ENCODE data around the gene CCR6. TPM values are rescaled to one million over a fixed set of nuclear protein-coding genes. Genes with fewer than 3 reads are reported as not detected.

CCR6 gene
- total and polyA plus RNA-seq, 2 of the 13 experiments (the other 11 are each of a cell fraction or from before 2014, with no cell fraction given) = 4.5 to 8.7 TPM

DNA sequence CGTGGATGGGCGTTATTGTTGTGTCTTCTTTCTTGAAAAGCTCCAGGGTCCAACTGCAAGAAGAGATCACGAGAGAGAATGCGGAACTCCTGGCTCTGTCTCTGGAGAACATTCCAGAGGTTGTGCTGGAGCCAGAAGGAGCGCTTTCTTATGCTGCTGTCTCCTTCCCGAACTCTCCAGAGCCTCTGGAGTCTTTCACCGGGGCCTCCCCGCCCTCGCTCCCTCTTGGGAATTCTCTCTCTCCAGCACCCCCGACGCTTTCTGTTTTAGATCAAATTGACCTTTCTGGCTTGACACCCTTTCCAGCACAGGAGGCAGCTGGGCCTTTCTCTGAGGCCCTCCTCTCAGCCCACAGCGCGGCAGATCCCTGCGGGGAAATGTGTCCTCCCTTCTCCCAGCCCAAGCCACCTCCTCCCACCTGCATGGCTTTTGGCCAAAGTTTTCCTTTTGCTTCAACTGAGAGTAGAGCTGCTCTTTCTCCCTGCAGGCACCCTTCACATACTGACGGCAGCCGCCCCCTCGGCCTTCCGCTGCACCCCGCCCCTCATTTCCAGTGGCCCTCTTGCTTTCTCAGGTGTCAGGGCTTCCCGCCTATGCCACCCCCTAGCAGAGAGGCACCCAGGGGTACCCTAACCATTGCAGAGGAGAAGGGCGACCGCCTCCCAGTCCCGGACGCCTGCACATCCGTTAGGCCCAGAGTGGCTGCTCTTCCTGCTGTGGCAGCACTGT lies 6.6 kb upstream of the CCR6 start (continued):
- TF ChIP-seq, protein P1, sequence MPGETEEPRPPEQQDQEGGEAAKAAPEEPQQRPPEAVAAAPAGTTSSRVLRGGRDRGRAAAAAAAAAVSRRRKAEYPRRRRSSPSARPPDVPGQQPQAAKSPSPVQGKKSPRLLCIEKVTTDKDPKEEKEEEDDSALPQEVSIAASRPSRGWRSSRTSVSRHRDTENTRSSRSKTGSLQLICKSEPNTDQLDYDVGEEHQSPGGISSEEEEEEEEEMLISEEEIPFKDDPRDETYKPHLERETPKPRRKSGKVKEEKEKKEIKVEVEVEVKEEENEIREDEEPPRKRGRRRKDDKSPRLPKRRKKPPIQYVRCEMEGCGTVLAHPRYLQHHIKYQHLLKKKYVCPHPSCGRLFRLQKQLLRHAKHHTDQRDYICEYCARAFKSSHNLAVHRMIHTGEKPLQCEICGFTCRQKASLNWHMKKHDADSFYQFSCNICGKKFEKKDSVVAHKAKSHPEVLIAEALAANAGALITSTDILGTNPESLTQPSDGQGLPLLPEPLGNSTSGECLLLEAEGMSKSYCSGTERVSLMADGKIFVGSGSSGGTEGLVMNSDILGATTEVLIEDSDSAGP (CRISPR knock-in tag; IDR thresholded peaks at IDR 0.05; ENCODE audit: borderline replicate concordance) = peak; percentile 25; the same call in 1 of the 2 replicates
- TF ChIP-seq BRD4 (CRISPR knock-in tag; IDR thresholded peaks at IDR 0.05) = no peak
- TF ChIP-seq, protein P2, sequence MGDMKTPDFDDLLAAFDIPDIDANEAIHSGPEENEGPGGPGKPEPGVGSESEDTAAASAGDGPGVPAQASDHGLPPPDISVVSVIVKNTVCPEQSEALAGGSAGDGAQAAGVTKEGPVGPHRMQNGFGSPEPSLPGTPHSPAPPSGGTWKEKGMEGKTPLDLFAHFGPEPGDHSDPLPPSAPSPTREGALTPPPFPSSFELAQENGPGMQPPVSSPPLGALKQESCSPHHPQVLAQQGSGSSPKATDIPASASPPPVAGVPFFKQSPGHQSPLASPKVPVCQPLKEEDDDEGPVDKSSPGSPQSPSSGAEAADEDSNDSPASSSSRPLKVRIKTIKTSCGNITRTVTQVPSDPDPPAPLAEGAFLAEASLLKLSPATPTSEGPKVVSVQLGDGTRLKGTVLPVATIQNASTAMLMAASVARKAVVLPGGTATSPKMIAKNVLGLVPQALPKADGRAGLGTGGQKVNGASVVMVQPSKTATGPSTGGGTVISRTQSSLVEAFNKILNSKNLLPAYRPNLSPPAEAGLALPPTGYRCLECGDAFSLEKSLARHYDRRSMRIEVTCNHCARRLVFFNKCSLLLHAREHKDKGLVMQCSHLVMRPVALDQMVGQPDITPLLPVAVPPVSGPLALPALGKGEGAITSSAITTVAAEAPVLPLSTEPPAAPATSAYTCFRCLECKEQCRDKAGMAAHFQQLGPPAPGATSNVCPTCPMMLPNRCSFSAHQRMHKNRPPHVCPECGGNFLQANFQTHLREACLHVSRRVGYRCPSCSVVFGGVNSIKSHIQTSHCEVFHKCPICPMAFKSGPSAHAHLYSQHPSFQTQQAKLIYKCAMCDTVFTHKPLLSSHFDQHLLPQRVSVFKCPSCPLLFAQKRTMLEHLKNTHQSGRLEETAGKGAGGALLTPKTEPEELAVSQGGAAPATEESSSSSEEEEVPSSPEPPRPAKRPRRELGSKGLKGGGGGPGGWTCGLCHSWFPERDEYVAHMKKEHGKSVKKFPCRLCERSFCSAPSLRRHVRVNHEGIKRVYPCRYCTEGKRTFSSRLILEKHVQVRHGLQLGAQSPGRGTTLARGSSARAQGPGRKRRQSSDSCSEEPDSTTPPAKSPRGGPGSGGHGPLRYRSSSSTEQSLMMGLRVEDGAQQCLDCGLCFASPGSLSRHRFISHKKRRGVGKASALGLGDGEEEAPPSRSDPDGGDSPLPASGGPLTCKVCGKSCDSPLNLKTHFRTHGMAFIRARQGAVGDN (CRISPR knock-in tag; IDR thresholded peaks at IDR 0.05) = peak; percentile 60; the same call in 1 of the 2 replicates

DNA sequence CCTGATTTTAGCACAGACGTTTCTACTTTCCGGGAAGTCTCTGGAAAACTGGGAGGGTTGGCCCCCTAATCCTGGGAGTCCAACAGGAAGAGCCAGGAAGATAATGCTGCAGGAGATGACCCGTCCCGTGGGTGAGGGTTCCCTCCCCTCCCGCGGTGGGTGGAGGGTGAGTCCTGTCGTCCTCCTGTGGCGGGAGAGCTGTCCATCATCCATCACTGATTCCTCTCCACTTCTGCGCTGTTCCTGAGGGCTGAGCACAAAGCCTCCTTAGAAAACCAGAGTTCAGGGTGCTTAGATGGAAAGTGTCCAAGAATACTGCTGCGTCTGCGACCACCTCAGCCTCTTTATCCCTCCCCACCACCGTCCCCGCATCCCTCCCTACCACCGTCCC lies 6.1 kb upstream of the CCR6 start:
- FAIRE-seq = no peak
- no peaks in the 10 kb centered on the region for H3K36me3 ChIP-seq (replicated peaks in 1 of 2; ENCODE audit: control insufficient read depth in 1 of 2, insufficient read depth in 2 of 2, low read length in 2 of 2)
- H3K4me3 ChIP-seq (replicated peaks in 1 of 3; ENCODE audit: insufficient read depth in 1 of 3, low read depth in 2 of 3, low read length in 3 of 3) = peak overlapping the region in 1 of 3 experiments; percentile 7; a peak in 1 of 6 replicates
- peaks cover 2 to 40% of the 10 kb centered on the region in 2 experiments; a peak in 4 of 5 replicates for H3K27me3 ChIP-seq (ENCODE audit: control insufficient read depth in 1 of 2, insufficient read depth in 2 of 2, low read length in 2 of 2)
- no peak overlapping the region for H3K27ac ChIP-seq (ENCODE audit: extremely low read length, insufficient read depth, low read length)
- H3K4me2 ChIP-seq (ENCODE audit: low read depth, low read length) = peak overlapping the region; percentile 46
- H3K9ac ChIP-seq (ENCODE audit: insufficient read depth, low read depth, low read length) = no peak overlapping the region
- CTCF ChIA-PET (ENCODE audit: low intra/inter-chr PET ratio, low total read pairs) = no interaction called here
- ATAC-seq = peak; percentile 16
- 48% methylated on average over 13 of the region's 14 CpGs for WGBS (ENCODE audit: low lambda C conversion rate)
- in situ Hi-C loops (cut with HindIII; ENCODE audit: extremely low pct_ligation_motif_present, low pct_unique_long_range_greater_than_20kb) (no loop called here), intact Hi-C loops (cut with micrococcal nuclease; ENCODE audit: unreplicated experiment) (no loop called here)
- H3K9me3 ChIP-seq (ENCODE audit: low read length) = peaks cover 10% of the 10 kb centered on the region
- no peaks in the 10 kb centered on the region for H4K20me1 ChIP-seq (ENCODE audit: insufficient read depth, low read length)
- no peaks in the 10 kb centered on the region for H3K79me2 ChIP-seq (ENCODE audit: insufficient read depth, low read length)
- BruUV-seq (replicated peaks) = no TSS peak
- no peak overlapping the region for H2AFZ ChIP-seq (ENCODE audit: low read length)
- no peak for DNase-seq (ENCODE audit: low spot score)
- POLR2A ChIA-PET = interaction anchor here (0.7 kb wide), 1 partner anchor 163 kb away, joined by 3 read pairs; no protein-coding TSS in a partner anchor
- peaks cover 38% of the 10 kb centered on the region for H3K4me1 ChIP-seq (ENCODE audit: insufficient read depth, low read length)
- TF ChIP-seq, protein P3, sequence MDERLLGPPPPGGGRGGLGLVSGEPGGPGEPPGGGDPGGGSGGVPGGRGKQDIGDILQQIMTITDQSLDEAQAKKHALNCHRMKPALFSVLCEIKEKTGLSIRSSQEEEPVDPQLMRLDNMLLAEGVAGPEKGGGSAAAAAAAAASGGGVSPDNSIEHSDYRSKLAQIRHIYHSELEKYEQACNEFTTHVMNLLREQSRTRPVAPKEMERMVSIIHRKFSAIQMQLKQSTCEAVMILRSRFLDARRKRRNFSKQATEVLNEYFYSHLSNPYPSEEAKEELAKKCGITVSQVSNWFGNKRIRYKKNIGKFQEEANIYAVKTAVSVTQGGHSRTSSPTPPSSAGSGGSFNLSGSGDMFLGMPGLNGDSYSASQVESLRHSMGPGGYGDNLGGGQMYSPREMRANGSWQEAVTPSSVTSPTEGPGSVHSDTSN (CRISPR knock-in tag; IDR thresholded peaks at IDR 0.05) = peak; percentile 28; the same call in 1 of the 2 replicates
- TF ChIP-seq ZFAT (CRISPR knock-in tag; conservative IDR thresholded peaks at IDR 0.05) (no peak), ZNF589 (CRISPR knock-in tag; conservative IDR thresholded peaks at IDR 0.05) (0 out of 2 replicates have a peak, but pooled peaks have one; percentile 16), ZNF746 (CRISPR knock-in tag; IDR thresholded peaks at IDR 0.05) (no peak)
- TF ChIP-seq, protein P4, sequence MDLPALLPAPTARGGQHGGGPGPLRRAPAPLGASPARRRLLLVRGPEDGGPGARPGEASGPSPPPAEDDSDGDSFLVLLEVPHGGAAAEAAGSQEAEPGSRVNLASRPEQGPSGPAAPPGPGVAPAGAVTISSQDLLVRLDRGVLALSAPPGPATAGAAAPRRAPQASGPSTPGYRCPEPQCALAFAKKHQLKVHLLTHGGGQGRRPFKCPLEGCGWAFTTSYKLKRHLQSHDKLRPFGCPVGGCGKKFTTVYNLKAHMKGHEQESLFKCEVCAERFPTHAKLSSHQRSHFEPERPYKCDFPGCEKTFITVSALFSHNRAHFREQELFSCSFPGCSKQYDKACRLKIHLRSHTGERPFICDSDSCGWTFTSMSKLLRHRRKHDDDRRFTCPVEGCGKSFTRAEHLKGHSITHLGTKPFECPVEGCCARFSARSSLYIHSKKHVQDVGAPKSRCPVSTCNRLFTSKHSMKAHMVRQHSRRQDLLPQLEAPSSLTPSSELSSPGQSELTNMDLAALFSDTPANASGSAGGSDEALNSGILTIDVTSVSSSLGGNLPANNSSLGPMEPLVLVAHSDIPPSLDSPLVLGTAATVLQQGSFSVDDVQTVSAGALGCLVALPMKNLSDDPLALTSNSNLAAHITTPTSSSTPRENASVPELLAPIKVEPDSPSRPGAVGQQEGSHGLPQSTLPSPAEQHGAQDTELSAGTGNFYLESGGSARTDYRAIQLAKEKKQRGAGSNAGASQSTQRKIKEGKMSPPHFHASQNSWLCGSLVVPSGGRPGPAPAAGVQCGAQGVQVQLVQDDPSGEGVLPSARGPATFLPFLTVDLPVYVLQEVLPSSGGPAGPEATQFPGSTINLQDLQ (CRISPR knock-in tag; IDR thresholded peaks at IDR 0.05) = no peak

All from HepG2 (cell line).